ENCODE data around the gene DVL2. TPM values are rescaled to one million over a fixed set of nuclear protein-coding genes. Genes with fewer than 3 reads are reported as not detected.

Gene DVL2
- total RNA-seq, 3 donors from 2014 or later: 33.4 to 52.0 (median 36.0) TPM

DNA sequence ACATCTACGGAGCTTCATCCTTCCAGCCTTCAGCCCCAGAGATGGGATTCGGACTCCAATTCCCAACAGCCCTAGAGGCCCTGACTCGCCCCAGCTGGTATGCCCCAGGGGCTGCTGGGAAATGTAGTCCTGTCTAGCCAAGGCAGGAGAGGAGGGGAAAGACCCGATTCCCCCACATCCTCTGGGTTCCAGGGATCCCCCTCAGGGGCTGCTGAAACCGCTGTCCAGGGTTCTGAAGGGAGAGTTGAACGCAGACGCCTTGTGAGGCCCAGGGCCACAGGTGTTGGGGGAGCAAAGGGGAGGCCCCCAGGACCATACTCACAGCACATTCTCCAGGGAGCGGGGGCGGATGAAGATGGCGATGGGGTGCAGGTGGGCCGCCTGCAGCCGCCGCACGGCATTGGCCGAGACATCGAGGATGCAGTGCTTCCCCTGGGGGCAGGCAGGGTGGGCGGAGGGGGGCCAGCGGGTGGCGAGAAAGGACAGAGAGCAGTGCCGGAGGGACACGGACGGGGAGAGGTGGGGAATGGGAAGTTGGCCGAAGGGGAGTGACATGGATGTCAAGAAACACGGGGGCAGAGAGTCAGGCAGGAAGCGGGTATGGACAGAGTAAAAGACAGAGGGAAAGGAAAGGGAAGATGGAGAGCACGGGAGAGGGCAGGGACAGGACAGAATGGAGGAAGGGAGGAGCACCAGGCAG lies 42.6 kb downstream of the DVL2 start:
- H3K36me3 ChIP-seq (ENCODE audit: low read depth): no peaks in the 10 kb centered on the region
- ATAC-seq (peak; percentile 76), DNase-seq (peak in 1 of 3 donors; percentile 65)

DNA sequence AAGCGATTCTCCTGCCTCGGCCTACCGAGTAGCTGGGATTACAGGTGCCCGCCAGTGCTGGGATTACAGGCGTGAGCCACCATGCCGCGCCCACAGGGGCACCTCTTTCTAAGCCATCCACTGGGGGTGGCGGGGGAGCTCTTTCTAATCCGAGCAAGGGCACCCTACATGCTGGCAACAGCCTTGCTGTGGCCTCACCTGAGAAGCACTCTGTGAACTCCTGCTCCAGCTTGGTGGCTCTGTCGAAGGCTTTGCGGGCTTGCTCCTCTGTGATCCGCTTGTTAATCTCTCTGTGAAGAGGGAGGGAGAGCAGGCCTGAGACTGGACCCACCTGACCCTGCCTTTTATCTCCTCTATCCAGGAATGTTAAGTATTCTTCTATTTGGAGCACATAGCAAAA lies 43.2 kb downstream of the DVL2 start:
- Histone ChIP-seq H3K9me3 (no peaks in the 10 kb centered on the region), H3K36me3 (ENCODE audit: low read depth) (no peaks in the 10 kb centered on the region), H3K4me1 (ENCODE audit: low read depth) (no peaks in the 10 kb centered on the region), H3K4me3 (no peak overlapping the region)
- DNase-seq (no peak), ATAC-seq (no peak)
- intact Hi-C loops (cut with DNase I, micrococcal nuclease): no loop called here
- TF ChIP-seq, protein P1, sequence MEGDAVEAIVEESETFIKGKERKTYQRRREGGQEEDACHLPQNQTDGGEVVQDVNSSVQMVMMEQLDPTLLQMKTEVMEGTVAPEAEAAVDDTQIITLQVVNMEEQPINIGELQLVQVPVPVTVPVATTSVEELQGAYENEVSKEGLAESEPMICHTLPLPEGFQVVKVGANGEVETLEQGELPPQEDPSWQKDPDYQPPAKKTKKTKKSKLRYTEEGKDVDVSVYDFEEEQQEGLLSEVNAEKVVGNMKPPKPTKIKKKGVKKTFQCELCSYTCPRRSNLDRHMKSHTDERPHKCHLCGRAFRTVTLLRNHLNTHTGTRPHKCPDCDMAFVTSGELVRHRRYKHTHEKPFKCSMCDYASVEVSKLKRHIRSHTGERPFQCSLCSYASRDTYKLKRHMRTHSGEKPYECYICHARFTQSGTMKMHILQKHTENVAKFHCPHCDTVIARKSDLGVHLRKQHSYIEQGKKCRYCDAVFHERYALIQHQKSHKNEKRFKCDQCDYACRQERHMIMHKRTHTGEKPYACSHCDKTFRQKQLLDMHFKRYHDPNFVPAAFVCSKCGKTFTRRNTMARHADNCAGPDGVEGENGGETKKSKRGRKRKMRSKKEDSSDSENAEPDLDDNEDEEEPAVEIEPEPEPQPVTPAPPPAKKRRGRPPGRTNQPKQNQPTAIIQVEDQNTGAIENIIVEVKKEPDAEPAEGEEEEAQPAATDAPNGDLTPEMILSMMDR (IDR thresholded peaks at IDR 0.05): no peak

More for the DNA sequence above, 42.6 kb downstream of the DVL2 start:
- no peaks in the 10 kb centered on the region for H3K4me1 ChIP-seq (ENCODE audit: low read depth)
- no peaks in the 10 kb centered on the region for H3K9me3 ChIP-seq
- intact Hi-C loops (cut with DNase I, micrococcal nuclease): no loop called here
- H3K4me3 ChIP-seq: no peak overlapping the region
- TF ChIP-seq, protein P1 (IDR thresholded peaks at IDR 0.05): no peak

DNA sequence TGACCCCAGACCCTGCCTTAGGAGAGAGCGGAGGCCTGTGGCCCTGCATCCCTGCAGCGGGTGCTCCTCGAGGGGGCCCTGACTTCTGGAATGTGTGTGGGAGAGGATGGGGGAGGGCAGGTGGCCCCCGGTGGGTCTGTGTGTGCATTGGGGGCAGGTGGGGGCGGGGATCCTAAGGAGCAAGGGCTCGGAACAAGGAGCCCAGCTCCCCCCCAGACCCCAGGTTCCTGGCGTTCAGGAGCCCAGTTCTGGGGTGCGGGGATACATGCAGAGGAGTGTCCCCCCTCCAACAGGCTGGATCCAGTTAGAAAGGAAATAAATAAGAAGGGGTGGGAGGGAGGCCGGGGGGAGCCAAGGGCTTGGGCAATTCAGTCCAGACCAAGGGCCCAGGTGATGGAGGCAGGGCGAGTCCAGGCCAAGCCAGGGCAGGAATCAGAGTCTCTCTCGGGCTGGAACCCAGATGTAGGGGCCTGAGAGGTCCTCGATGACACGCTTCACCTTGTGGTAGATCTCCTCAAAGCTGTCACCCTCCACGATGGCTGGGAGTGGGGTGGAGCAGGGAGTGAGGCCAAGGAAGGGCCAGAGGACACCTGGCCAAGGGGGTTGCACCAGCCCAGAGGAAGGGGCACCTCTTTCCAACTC lies 43.9 kb downstream of the DVL2 start:
- ATAC-seq (no peak), DNase-seq (no peak)
- Histone ChIP-seq H3K4me1 (ENCODE audit: low read depth) (no peaks in the 10 kb centered on the region), H3K9me3 (no peaks in the 10 kb centered on the region), H3K36me3 (ENCODE audit: low read depth) (no peaks in the 10 kb centered on the region), H3K4me3 (no peak overlapping the region)
- intact Hi-C loops (cut with DNase I, micrococcal nuclease): no loop called here
- TF ChIP-seq, protein P1 (IDR thresholded peaks at IDR 0.05): no peak

DNA sequence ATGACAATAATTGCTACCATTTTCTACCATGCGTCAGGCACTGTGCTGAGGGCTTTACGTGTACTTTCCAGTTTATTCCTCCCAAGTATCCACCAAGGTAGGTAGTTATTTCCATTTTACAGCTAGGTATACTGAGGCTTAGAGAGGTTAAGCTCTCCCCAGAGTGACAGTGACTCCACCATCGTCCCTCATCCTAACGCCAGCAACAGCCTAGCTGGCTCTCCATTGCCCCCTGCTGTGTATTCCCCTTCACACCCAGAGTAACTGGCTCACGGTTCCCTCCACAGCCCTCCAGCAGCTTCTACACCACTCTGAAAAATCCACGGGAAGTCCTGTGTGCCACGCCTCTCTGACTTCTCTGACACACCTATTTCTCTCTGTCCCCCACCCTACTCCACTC lies 48.1 kb downstream of the DVL2 start:
- TF ChIP-seq, protein P1 (IDR thresholded peaks at IDR 0.05): no peak
- ATAC-seq (peak; percentile 33), DNase-seq (no peak)
- H3K4me3 ChIP-seq: no peak overlapping the region
- H3K4me1 ChIP-seq (ENCODE audit: low read depth): peaks cover 3% of the 10 kb centered on the region
- H3K9me3 ChIP-seq: no peaks in the 10 kb centered on the region
- intact Hi-C loops (cut with DNase I, micrococcal nuclease): no loop called here
- no peaks in the 10 kb centered on the region for H3K36me3 ChIP-seq (ENCODE audit: low read depth)

DNA sequence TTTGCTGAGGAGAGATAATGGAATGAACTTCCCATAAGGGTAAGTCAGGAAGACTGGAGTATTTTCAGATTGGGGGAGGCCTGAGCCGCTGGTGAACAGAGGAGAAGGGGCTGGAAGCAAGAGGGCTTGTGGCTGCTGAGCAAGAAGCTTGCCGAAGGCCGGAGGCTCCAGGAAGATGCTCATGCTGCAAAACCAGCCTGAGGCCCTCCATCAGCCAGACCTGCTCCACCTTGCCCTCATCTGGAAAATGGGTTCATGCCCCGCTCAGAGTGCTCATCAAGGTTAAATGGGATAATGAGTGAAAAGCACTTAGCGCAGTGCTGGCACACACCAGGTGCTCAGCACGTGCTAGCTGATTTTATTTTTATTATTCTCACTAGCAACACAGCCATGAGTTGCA lies 49.7 kb downstream of the DVL2 start:
- intact Hi-C loops (cut with DNase I, micrococcal nuclease): no loop called here
- Histone ChIP-seq H3K4me1 (ENCODE audit: low read depth) (peaks cover 3% of the 10 kb centered on the region), H3K9me3 (no peaks in the 10 kb centered on the region), H3K36me3 (ENCODE audit: low read depth) (no peaks in the 10 kb centered on the region), H3K4me3 (no peak overlapping the region)
- DNase-seq (no peak), ATAC-seq (no peak)
- TF ChIP-seq, protein P1 (IDR thresholded peaks at IDR 0.05): no peak
